ENCODE data around the gene LPCAT3.
"Not testable (repeated sequence)": the region's sequence is repeated elsewhere in the genome, so short reads cannot be mapped to it uniquely, and the experiment has no call there.

LPCAT3 gene

GRCh38 chr12:7018350-7019042 lies at the start of gene LPCAT3:
Gene LPCAT3, minus strand, starts transcription at chr12:7018476. Its CDS starts 52 bp downstream, at chr12:7018424.
- DNase-seq (ENCODE audit: low read depth in 2 of 2), result peak; percentile 89 to 90

GRCh38 chr12:7067096-7067495 lies 48.8 kb upstream of the LPCAT3 start:
- DNase-seq (ENCODE audit: low read depth in 2 of 2), result no peak

GRCh38 chr12:7066596-7066995 lies 48.3 kb upstream of the LPCAT3 start:
- DNase-seq (ENCODE audit: low read depth in 2 of 2), result no peak

GRCh38 chr12:7065073-7065623 lies 46.9 kb upstream of the LPCAT3 start:
- no peak for DNase-seq (ENCODE audit: low read depth in 2 of 2)

GRCh38 chr12:7064516-7064915 lies 46.2 kb upstream of the LPCAT3 start:
- DNase-seq (ENCODE audit: low read depth in 2 of 2), result no peak

GRCh38 chr12:7061596-7061995 lies 43.3 kb upstream of the LPCAT3 start:
- DNase-seq (ENCODE audit: low read depth in 2 of 2), result no peak

- no peak for DNase-seq (ENCODE audit: low read depth in 2 of 2)
These were observed 42.9 kb upstream of the LPCAT3 start for GRCh38 chr12:7061138-7061537.

- DNase-seq (ENCODE audit: low read depth in 2 of 2), result no peak
These were observed 42.2 kb upstream of the LPCAT3 start, which contains the start of gene C1S for GRCh38 chr12:7060353-7060954. Gene C1S, plus strand, starts transcription at chr12:7060718. Its CDS starts 1,195 bp downstream, at chr12:7061913.

GRCh38 chr12:7059780-7060179 lies 41.5 kb upstream of the LPCAT3 start:
- no peak for DNase-seq (ENCODE audit: low read depth in 2 of 2)

- DNase-seq (ENCODE audit: low read depth in 2 of 2), result no peak
These were observed 40.6 kb upstream of the LPCAT3 start for GRCh38 chr12:7058850-7059395.

- DNase-seq (ENCODE audit: low read depth in 2 of 2), result no peak
These were observed 40.0 kb upstream of the LPCAT3 start for GRCh38 chr12:7058163-7058845.

GRCh38 chr12:7055736-7056135 lies 37.5 kb upstream of the LPCAT3 start:
- not testable (repeated sequence) for DNase-seq (ENCODE audit: low read depth in 2 of 2)

- no peak for DNase-seq (ENCODE audit: low read depth in 2 of 2)
These were observed 36.6 kb upstream of the LPCAT3 start for GRCh38 chr12:7054925-7055324.

GRCh38 chr12:7049973-7050372 lies 31.7 kb upstream of the LPCAT3 start:
- DNase-seq (ENCODE audit: low read depth in 2 of 2), result not testable (repeated sequence)

- DNase-seq (ENCODE audit: low read depth in 2 of 2), result not testable (repeated sequence)
These were observed 31.2 kb upstream of the LPCAT3 start for GRCh38 chr12:7049445-7049951.

- DNase-seq (ENCODE audit: low read depth in 2 of 2), result no peak
These were observed 29.0 kb upstream of the LPCAT3 start for GRCh38 chr12:7047306-7047705.

GRCh38 chr12:7046383-7047105 lies 28.3 kb upstream of the LPCAT3 start:
- no peak for DNase-seq (ENCODE audit: low read depth in 2 of 2)

- no peak for DNase-seq (ENCODE audit: low read depth in 2 of 2)
These were observed 27.6 kb upstream of the LPCAT3 start for GRCh38 chr12:7045913-7046312.

- no peak for DNase-seq (ENCODE audit: low read depth in 2 of 2)
These were observed 24.6 kb upstream of the LPCAT3 start for GRCh38 chr12:7042842-7043241.

GRCh38 chr12:7039403-7039802 lies 21.1 kb upstream of the LPCAT3 start:
- no peak for DNase-seq (ENCODE audit: low read depth in 2 of 2)

- no peak for DNase-seq (ENCODE audit: low read depth in 2 of 2)
These were observed 20.3 kb upstream of the LPCAT3 start for GRCh38 chr12:7038591-7038990.
